ENCODE measurements around the gene RPL13. TPM values are rescaled to one million over a fixed set of nuclear protein-coding genes. Genes with fewer than 3 reads are reported as not detected.

Gene RPL13
- total RNA-seq, 4 donors from 2014 or later: 2,408 to 5,801 (median 4,379) TPM

- TF ChIP-seq CTCF (IDR thresholded peaks at IDR 0.05; ENCODE audit: low read depth): no peak
Observed at GRCh38 chr16:89598199-89598598, 37.7 kb downstream of the RPL13 start.

- TF ChIP-seq CTCF (IDR thresholded peaks at IDR 0.05; ENCODE audit: low read depth): no peak
Observed at GRCh38 chr16:89599451-89599858, 39.0 kb downstream of the RPL13 start.

GRCh38 chr16:89599902-89600301, 39.4 kb downstream of the RPL13 start:
- no peak for TF ChIP-seq CTCF (IDR thresholded peaks at IDR 0.05; ENCODE audit: low read depth)

- TF ChIP-seq CTCF (IDR thresholded peaks at IDR 0.05; ENCODE audit: low read depth): no peak
Observed at GRCh38 chr16:89600427-89600826, 39.9 kb downstream of the RPL13 start.

GRCh38 chr16:89600956-89601355, 40.5 kb downstream of the RPL13 start:
- TF ChIP-seq CTCF (IDR thresholded peaks at IDR 0.05; ENCODE audit: low read depth): no peak

GRCh38 chr16:89601906-89602272, 41.4 kb downstream of the RPL13 start:
- no peak for TF ChIP-seq CTCF (IDR thresholded peaks at IDR 0.05; ENCODE audit: low read depth)

GRCh38 chr16:89602273-89602951, 41.9 kb downstream of the RPL13 start:
- no peak for TF ChIP-seq CTCF (IDR thresholded peaks at IDR 0.05; ENCODE audit: low read depth)
